ENCODE measurements around the gene FAM20C. TPM values are rescaled to one million over a fixed set of nuclear protein-coding genes. Genes with fewer than 3 reads are reported as not detected.
A peak's percentile ranks its signal among the peaks of the same experiment; 100 is the strongest.
"Not testable (repeated sequence)": the region's sequence is repeated elsewhere in the genome, so short reads cannot be mapped to it uniquely, and the experiment has no call there.

FAM20C gene
- total RNA-seq, 2 donors from 2014 or later = 32.5 to 106 TPM

GRCh38 chr7:263483-264351, 71.3 kb downstream of the FAM20C start:
- not testable (repeated sequence) for H3K27ac ChIP-seq; H3K4me1 ChIP-seq (ENCODE audit: control insufficient read depth in 1 of 2, low read depth in 2 of 2); H3K9me3 ChIP-seq; H3K4me3 ChIP-seq; H3K27me3 ChIP-seq (replicated peaks; ENCODE audit: insufficient read depth); ATAC-seq (ENCODE audit: insufficient number of reproducible peaks, low FRiP score, low read depth); DNase-seq (ENCODE audit: low spot score)
- peaks cover 27% of the 10 kb centered on the region for H3K36me3 ChIP-seq
- TF ChIP-seq CTCF (IDR thresholded peaks at IDR 0.05) = peak; percentile 53

GRCh38 chr7:264541-265191, 72.3 kb downstream of the FAM20C start:
- no peak for TF ChIP-seq CTCF (IDR thresholded peaks at IDR 0.05)
- Histone ChIP-seq H3K36me3 (peaks cover 17% of the 10 kb centered on the region), H3K4me1 (ENCODE audit: control insufficient read depth in 1 of 2, low read depth in 2 of 2) (no peaks in the 10 kb centered on the region), H3K27me3 (replicated peaks; ENCODE audit: insufficient read depth) (no peaks in the 10 kb centered on the region), H3K9me3 (peaks cover 4% of the 10 kb centered on the region), H3K27ac (no peak overlapping the region), H3K4me3 (no peak overlapping the region)
- ATAC-seq (ENCODE audit: insufficient number of reproducible peaks, low FRiP score, low read depth) (no peak), DNase-seq (ENCODE audit: low spot score) (no peak)

DNA sequence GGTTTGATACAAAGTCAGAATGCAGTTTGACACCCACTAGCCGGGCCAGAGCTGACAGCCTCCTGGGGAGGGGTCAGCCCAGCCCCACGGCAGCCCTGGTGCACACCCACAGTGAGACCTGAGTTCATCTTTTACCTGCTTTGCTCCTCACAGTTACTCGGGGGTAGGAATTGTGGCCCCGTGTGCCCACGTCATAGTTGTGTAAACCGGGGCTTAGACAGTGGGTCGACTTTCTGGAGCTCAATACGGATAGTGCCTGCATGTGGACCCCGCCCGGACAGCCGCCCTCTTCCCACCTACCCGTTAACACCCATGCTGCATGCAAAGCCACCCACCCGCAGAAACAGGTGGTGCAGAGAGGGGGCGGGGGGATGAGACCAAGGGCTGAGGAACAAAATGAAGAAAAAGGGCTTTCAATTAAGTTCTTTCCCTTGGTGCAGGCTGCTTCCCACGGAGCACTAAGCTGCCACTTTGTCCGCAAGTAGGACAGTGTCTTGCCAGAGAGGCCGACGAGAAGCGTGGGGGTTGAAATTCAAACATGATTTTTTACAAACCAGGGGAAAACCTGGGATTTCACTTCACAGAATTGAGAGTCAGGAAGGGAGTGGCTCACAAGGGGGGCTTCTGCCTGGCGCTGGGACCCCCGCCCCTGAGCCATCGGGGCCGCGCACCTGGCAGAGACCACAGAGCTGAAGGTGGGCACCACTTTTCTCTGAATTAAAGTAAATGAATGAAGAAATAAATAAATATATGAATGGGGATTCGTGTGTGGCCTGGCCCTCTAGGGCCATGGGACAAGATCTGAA, 73.0 kb downstream of the FAM20C start:
- Histone ChIP-seq H3K27ac (no peak overlapping the region), H3K4me3 (no peak overlapping the region), H3K4me1 (ENCODE audit: control insufficient read depth in 1 of 2, low read depth in 2 of 2) (no peaks in the 10 kb centered on the region), H3K27me3 (replicated peaks; ENCODE audit: insufficient read depth) (no peaks in the 10 kb centered on the region), H3K36me3 (peaks cover 10% of the 10 kb centered on the region), H3K9me3 (peaks cover 4% of the 10 kb centered on the region)
- ATAC-seq (ENCODE audit: insufficient number of reproducible peaks, low FRiP score, low read depth) (no peak), DNase-seq (ENCODE audit: low spot score) (no peak)
- no peak for TF ChIP-seq CTCF (IDR thresholded peaks at IDR 0.05)

DNA sequence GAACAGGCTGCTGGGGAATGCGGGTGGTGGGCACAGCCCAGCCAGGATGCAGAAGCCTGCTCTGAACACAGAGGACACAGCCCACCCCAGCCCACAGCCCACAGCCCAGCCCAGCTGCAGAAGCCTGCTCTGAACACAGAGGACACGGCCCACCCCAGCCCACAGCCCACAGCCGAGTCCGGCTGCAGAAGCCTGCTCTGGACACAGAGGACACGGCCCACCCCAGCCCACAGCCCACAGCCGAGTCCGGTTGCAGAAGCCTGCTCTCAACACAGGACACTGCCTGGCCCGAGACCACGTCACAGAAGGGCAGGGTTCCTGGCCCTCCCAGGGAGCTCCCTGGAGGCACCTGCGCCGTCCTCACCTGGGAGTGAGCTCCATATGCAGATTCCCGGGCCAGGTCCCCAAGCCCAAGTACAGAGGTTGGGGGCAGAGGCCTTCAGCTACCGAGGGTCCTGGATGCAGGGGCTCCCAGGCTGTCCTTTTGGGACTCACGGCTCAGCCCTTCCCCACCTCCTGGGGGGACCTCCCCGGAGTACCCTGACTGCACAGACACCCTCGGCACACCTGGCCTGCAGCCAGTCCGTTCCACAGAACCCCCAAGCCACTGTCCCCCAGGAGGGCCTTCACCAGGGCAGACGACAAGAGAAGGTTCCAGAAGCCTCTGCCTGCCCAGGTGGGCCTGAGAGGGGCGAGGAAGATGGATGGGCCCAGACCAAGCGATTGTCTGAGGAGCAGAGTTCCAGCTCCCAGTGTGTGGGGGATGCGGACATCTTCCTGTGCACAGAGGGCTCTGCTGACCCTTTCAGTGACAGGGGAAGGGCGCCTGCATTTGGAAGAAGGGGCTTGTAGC, 73.9 kb downstream of the FAM20C start:
- H3K27me3 ChIP-seq (replicated peaks; ENCODE audit: insufficient read depth) = no peaks in the 10 kb centered on the region
- H3K4me3 ChIP-seq = no peak overlapping the region
- H3K27ac ChIP-seq = no peak overlapping the region
- no peak for TF ChIP-seq CTCF (IDR thresholded peaks at IDR 0.05)
- H3K9me3 ChIP-seq = peaks cover 4% of the 10 kb centered on the region
- ATAC-seq (ENCODE audit: insufficient number of reproducible peaks, low FRiP score, low read depth) (no peak), DNase-seq (ENCODE audit: low spot score) (no peak)
- H3K4me1 ChIP-seq (ENCODE audit: control insufficient read depth in 1 of 2, low read depth in 2 of 2) = no peaks in the 10 kb centered on the region
- H3K36me3 ChIP-seq = peaks cover 2% of the 10 kb centered on the region
